GM19025 (cell line): ENCODE results near the gene CSNK2B.
"Not testable (repeated sequence)": the region's sequence is repeated elsewhere in the genome, so short reads cannot be mapped to it uniquely, and the experiment has no call there.

Experiments
- ATAC-seq: cut with Tn5 transposase; IDR thresholded peaks from one replicate; pipeline ENCODE4 v1.9.1; 2021; ENCODE audit warnings: mild to moderate bottlenecking, low read depth, moderate library complexity; ENCODE audit not compliant: unreplicated experiment

The CSNK2B gene

DNA sequence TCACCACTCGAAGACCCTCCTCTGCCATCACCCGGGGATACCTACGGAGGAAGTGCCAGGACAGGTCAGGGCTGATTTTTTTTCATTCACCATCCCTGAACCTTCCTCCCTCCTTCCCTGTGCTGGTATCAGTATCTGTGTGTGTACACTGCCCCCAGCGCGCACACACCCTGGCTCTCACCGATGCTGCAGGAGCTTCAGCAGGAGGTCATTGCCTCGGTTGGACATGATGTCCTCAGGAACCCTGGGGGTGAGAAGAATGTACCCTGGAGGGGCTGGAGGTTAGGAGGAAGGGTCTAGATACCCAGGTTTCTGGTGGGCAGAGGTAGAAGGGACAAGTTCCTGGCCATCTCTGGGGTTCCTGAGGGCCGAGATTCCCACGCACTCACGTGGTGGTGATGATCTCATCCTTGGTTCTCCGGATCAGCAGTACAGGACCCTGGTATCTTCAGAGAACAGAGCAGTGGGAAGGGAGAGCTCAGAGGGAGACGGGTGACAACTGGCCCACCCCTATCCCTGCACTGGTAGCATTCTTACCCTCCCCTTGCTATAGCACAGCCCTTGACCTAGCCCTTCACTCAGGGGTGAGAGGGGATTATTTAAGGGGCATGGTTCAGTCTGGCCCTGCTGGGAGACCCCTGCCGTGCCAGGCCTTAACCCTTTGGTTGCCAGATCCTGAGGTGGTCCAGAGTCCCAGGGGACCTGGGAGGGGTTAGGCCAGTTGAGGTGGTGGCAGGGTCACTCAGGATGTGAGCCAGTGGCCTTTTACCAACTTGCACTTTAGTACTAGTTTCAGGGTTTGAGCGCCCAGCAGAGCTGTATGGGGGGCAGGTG is 22.2 kb downstream of the CSNK2B start:
- ATAC-seq: no peak

DNA sequence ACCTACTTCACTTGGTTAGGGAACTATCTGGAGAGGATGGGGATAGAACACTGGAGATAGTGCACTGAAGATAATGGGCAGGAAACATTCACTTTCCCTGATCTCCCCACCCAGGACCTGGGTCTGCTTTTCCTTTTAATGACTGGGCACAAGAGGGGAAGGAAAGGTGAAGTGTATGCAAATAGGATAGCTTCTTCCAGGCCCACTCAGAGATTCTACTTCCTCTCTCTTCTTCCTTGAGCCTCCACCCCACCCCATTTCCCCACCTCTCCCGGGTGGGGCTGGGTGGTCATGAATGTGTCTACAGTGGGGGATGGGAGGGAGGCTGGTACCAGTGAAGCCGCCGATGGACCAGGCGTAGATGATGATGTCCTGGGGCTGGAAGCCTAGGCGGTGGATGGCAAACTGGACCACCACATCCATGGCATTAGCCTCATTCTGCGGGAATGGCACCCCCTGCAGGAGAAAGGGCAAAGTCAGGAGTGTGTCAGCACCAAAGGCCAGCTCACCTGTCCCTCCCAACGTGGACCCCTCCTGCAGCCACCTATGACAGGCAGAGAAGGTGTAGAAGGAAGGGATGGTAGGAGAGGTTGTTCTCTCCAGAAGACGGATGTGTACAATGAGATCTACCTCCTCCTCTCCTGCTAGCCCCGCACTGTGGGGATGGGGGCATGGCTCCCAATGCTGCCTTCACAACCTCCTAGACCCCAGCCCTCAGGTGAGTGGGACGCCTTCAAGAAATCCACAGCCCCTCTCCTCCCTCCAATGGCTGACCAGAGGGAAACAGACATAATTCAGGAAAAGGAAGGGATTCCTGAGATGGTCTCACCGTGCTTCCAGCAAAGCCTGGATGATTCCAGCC is 23.6 kb downstream of the CSNK2B start:
- no peak for ATAC-seq

DNA sequence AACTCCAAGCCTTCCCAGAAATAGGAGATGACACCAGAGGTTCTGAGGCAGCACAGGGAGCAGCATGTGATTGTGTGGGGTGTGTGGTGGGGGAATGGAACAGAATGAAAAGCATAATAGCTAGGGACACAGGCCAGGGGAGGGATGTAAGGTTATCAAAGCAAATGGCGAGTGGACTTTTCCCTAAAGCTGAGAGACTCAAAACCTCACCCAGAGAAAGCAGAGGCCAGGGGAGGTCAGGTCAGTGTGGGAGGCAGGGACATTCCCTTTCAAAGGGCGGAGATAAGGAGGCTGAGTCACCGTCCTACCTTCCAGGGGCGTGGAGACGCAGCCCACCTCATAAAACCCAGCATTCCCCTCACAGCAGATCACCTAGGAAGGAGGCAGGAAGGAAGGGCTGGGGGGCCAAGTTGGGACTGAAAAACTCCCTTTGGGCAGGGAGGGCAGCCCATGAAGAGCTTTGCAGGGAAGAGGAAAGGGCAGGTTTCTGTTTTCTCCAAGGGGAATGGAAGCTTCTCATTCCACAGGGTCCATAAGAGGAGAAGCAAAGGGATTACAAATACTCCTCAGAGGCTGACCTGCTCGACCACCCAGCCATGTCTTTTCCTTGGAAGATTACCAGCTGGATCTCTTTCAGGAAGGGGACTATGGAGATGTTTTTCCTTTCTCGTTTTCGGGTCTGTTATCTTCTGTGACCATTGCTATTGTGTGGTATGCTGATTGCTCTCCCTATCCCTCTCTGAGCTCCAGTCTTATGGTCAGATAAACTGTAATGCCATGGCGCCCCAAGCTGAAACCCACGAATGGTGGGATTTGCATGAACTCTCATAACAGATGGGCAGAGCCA is 24.6 kb downstream of the CSNK2B start:
- no peak for ATAC-seq

DNA sequence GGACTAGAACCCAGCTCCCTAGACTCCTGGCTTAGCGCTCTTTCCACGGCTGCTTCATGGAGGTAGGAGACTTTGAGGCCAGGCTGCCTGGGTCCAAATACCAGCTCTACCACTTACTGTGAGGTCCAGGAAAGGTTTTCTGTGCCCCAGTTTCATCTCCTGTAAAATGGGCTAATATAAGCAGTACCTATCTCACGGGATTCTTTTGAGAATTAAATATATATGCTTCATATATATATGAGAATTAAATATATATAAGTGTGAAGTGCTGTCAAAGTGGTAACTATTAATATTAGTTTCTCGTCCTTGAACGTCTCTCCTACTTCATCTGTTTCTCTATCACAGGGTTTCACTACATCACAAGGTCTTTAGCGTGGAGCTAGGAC is 25.2 kb downstream of the CSNK2B start:
- no peak for ATAC-seq

DNA sequence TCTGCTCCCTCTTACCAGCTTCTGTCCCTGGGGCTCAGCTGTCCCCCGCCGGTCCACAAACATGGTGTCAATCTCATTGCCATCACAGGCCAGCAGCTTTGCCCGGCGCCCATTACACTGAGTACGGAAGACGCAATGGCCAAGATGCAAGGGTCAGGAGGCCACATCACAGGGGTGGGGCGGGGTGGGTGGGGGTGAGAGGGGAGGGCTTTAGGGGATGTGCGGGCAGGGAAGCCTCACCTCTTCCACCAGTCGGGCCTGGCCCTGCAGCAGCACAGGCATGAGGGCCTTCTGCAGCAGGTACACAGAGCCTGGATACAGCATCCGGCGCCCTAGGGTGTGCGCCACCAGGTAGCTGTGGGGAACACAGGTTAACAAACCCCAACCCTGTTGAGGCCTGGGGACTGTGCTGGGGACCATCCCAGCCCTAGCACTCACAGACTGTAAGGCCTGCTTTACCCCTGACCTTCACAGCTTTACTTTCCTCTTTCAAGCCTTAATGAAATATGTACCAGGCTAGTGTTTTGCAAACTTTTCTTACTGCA is 25.8 kb downstream of the CSNK2B start:
- ATAC-seq: no peak

DNA sequence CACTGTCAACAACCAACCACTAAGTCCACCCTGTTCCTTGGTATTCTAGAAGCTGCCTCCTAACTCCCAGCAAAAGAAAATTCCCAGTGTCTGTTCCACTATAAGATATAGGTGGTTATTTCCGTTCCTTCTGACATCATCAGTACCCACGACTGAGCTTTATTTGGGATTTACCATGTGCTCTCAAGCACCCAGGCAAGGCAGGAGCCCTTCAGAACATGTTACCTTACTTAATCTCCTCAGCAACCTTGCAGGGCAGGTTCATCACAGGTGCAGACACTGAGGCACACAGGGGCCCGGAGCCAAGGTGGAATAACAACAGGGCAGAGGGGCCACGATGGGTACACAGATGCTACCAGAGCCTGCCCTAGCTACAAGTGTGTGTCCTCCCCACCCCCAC is 26.5 kb downstream of the CSNK2B start:
- ATAC-seq: no peak

DNA sequence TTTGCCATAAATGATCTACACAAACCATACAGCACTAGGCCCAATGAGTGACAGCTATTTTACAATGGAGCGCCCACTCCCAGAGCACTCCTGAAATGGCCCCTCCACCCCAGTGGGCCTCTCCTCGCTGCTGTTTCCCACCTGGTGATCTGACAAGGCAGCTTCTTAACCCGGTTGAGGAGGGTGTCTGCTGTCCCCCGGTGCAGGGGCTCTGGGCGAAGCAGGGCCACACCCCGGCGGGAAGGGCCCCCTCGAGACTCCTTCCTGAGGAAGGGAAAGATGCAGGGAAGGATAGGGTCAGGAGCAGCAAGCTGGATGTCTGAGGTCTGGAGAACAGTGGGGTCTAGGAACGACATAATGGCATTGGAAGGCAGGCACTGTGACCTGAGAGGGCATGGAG is 27.0 kb downstream of the CSNK2B start:
- no peak for ATAC-seq

DNA sequence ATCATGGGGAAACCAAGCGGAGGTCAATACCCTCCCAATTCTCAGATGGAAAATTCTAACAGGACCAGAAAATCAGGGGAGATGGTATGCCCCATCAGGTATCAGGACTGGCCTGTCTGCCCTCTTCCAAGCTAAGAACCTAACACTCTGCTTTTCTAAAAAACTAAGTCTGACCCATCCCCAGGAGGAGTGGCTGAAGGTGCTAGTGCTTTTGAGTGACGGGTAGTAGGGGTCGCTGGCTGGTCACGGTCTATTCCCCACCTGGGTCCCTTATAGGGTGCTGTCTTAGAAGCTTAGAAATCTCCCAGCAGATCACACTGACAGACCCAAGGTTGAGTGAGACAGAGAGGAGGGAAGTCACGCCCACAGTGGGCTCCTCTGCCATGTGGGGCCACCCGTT is 27.7 kb downstream of the CSNK2B start:
- no peak for ATAC-seq

DNA sequence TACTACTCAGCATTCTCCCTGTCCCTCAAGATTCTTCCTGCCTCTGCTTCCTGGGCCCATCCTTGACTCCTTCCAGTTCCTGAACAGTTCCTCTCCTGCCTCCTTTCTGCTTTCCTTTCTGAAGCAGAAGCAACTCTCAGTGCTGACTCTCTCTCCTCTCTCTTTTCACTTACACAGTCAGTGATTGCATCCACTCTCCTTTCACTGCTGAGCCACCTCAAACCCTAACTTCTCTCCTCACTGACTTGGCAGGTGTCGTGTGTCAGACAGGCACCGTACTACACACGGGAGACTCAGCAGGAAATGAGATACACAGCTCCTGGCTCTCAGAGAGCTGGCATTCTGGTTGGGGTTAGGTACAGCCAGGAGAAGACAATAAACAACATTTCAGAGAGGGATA is 31.7 kb downstream of the CSNK2B start:
- ATAC-seq: no peak

DNA sequence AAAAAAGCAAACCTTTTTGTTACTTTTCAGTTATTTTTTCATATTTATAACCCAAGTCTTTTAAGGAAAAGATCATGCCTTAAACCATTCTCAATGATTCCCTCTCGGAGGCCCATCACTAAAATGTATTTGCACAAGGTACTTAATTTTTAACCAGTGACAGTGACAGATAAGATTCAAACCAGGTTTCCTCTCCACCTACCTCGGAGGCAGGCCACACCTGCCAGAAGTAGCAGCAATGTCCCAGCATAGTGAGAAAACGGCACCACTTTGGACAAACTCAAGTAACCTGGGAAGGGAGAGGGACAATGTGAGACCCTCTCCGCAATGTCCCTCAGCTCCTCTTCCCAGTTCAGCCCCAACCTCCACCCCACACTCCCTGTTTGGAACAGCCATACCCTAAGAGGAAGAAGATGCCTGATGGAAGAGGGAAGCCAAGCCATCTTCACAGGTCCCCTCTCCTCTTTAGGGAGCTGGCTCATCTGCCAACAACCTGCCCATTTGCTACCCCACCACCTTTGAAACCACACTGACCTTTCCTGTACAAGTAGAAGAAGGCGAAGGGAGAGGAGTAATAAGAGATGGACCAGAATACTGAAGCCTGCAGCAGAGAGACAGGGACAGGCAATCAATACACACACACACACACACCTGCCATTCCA is 35.0 kb downstream of the CSNK2B start:
- ATAC-seq: no peak

DNA sequence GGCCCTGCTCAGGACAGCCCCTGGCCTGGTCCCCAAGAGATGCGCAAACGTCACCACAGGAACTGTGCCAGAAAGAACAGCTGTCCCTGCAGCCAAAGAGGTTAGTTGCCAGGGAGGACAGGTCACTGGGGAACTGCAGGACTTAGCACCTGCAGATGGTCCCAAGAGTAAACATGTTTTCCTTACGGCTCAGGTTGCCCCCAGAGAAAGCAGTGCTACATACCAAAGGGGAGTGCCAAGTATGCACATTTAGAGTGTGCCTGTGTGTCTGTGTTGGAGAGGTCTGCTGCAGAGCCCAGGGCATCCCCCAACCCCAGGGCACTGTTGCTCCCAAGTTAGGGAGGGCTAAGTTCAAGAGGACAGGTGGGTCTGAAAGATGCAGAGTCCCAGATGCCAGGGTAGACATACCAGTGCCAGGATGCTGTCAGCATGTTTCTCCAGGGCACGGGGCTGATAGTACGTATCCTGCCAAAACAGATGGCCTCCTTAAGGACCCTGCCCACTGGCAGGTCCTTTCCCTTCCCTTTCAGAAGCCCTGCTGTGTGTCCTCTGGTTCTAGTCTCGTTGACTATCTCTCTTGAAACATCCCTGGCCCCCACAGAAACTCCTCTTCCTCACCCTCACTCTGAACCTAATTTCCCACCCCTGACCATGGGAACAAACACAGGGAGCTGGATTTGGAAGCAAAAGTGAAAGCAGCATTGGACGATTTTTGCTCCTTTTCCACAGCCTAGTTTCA is 36.0 kb downstream of the CSNK2B start:
- ATAC-seq: no peak

DNA sequence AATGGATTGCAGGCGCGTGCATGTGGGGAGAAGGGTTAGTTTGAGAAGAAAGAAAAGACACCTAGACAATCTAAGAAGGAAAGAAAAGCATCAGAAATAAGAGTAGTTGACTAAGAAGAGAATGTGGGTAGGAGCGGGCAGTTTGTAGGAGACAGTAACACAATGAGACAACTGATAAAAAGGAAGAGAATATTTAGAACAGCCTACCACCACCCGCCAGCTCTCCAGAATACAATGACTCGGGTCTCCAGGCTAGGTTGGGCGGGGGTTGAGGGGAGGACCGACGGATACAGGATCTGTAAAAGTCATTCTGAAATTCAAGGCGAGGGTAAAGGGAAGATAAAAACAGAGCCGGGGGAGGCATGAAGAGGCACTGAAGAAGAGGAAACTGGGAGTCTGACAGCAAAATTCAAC is 36.5 kb downstream of the CSNK2B start:
- no peak for ATAC-seq

DNA sequence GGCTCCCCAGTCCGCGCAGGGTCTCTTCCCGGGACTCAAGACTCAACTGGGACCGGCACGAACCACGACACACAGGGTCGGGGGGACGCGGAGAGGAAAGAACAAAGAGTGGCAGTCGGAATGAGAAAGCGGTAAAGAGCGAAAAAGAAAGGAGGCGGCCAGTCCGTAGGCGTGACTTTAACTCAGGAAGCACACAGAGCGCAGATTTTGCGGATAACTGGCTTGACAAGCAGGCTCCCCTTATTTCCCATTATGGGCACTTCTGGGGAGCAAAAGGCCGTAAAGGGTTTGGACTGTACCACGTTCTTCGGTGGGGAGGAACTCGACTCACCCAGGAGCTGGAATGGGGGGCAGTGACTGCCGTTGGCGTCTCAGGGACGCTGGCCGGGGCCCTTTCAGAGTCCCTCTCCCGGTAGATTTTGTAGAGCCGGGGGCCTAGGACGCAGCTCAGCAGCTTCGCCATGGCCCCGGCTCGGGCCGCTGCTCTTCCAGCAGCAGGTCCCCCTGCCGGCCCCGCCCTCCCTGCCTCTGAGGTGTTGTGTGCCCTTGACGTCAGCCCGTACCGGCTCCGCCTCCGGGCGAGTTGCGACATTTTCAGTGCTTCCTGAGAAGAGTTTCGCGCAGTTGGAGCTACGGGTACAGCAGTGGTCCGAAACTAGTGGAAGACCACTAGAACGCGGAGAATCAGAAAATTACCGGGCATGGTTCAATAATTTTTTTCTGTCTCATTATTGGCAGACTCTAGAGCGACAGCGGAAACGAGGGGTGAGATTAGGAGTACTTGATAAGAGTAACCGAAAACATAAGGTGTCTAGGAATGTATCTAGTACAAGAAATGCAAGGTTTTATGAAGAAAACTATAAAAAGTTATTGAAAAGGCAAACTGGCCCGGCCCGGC is 37.2 kb downstream of the CSNK2B start, which contains the start of gene ABHD16A:
Gene ABHD16A, minus strand, starts transcription at position 506 of the 898 bp plus-strand sequence. Its CDS starts 43 bp downstream, at position 463.
- ATAC-seq: peak; percentile 92

DNA sequence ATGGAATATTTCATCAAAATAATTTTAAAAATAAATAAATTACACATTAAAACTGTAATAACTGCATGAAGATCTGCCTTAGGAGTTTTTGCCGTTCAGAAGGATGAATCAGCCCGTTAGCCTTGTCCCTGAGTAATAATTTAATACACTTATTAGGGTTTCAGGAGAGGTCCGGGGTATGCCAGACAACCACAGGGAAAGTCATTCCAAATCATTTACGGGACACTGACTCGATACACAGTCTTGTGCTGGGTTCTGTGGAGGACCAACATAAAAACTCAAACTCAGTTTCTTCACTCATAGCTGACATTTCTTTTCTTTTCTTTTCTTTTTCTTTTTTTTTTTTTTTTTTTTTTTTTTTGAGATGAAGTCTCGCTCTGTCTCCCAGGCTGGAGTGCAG is 40.1 kb downstream of the CSNK2B start:
- ATAC-seq: no peak

DNA sequence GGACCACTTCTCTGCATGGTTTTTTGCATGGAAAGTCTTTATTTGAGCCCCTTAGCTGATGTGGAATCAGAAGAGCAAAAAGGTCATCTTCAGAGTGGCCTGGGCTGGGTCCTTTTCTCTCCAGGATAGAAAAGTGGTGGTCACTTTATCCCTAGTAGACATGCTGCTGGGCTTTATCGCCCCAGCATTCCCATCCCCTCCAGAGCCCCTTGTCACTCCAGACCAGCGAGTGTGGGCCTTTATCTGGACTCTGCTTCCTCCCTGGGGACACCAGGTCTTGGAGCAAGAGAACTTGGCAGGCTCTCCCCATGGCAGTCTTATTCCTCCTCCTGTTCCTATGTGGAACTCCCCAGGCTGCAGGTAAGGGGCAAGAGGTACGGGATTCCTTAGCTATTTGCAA is 40.7 kb downstream of the CSNK2B start, which contains the start of gene LY6G6F:
Gene LY6G6F, plus strand, starts transcription at position 268 of the 400 bp plus-strand sequence. Its CDS starts 41 bp downstream, at position 309.
- ATAC-seq: no peak

DNA sequence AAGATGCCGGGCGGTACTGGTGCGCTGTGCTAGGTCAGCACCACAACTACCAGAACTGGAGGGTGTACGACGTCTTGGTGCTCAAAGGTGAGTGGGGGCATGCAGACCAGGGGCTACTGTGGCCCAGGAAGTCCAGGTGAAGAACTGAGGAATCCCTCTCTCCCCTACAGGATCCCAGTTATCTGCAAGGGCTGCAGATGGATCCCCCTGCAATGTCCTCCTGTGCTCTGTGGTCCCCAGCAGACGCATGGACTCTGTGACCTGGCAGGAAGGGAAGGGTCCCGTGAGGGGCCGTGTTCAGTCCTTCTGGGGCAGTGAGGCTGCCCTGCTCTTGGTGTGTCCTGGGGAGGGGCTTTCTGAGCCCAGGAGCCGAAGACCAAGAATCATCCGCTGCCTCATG is 41.8 kb downstream of the CSNK2B start:
- no peak for ATAC-seq

DNA sequence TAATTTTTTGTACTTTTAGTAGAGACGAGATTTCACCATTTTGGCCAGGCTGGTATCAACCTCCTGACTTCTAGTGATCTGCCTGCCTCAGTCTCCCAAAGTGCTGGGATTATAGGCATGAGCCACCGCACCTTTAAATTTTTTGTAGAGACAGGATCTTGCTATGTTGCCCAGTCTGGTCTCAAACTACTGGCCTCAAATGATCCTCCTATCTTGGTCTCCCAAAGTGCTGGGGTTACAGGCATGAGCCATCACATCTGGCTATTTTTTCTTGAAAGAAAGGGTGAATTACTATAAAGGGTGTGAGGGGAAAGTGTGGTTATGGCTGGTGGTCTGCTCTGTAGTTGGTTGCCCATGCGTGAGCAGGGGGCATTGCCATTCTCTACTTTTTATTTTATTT is 42.3 kb downstream of the CSNK2B start:
- no peak for ATAC-seq

DNA sequence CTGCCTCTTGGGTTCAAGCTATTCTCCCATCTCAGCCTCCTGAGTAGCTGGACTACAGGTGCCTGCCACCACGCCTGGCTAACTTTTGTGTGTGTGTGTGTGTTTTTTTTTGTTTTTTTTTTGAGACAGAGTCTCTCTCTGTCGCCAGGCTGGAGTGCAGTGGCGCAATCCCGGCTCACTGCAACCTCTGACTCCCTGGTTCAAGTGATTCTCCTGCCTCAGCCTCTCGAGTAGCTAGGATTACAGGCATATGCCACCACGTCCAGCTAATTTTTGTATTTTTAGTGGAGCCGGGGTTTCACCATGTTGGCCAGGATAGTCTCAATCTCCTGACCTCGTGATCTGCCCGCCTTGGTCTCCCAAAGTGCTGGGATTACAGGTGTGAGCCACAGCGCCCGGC is 43.3 kb downstream of the CSNK2B start:
- not testable (repeated sequence) for ATAC-seq
